Measurements from ENCODE around the gene PKN3.

Gene PKN3

GRCh38 chr9:128742401-128742800, 40.1 kb downstream of the PKN3 start:
- DNase-seq (ENCODE audit: low read depth in 2 of 2), result no peak

DNA sequence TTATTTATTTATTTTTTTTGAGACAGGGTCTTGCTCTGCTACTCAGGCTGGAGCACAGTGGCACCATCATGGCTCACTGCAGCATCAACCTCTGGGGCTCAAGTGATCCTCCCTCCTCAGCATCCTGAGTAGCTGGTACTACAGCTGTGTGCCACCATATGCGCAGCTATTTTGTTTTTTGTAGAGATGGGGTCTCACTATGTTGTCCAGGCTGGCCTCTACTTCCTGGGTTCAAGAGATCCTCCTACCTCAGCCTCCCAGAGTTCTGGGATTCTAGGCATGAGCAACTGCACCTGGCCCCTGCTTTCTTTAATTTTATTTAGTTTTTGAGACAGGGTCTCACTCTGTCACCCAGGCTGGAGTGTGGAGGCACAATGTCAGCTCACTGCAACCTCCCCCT, 41.1 kb downstream of the PKN3 start:
- DNase-seq (ENCODE audit: low read depth in 2 of 2), result no peak

DNA sequence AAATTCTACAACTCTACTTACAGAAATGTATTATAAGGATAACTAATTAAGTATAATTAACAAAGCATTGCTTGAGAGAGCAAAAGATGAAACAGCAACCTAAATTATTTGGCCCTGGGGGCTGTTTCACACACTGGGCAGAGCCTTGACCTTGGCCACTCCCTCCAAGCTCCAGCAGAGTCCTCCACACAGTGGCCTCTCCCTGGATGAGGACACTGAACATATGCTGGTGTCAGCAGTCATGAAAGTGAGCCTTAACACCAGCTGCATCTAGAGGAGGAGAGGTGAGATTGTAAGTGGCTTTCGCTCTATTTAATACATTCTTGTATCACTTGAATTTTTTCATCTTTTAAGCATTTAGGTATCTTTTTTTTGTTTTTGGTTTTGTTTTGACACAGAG, 44.9 kb downstream of the PKN3 start:
- no peak for DNase-seq (ENCODE audit: low read depth in 2 of 2)

- no peak for DNase-seq (ENCODE audit: low read depth in 2 of 2)
These were observed 48.8 kb downstream of the PKN3 start for GRCh38 chr9:128750926-128751595.

GRCh38 chr9:128753627-128754026, 51.3 kb downstream of the PKN3 start:
- DNase-seq (ENCODE audit: low read depth in 2 of 2), result no peak

- no peak for DNase-seq (ENCODE audit: low read depth in 2 of 2)
These were observed 55.3 kb downstream of the PKN3 start for GRCh38 chr9:128757602-128758001.

DNA sequence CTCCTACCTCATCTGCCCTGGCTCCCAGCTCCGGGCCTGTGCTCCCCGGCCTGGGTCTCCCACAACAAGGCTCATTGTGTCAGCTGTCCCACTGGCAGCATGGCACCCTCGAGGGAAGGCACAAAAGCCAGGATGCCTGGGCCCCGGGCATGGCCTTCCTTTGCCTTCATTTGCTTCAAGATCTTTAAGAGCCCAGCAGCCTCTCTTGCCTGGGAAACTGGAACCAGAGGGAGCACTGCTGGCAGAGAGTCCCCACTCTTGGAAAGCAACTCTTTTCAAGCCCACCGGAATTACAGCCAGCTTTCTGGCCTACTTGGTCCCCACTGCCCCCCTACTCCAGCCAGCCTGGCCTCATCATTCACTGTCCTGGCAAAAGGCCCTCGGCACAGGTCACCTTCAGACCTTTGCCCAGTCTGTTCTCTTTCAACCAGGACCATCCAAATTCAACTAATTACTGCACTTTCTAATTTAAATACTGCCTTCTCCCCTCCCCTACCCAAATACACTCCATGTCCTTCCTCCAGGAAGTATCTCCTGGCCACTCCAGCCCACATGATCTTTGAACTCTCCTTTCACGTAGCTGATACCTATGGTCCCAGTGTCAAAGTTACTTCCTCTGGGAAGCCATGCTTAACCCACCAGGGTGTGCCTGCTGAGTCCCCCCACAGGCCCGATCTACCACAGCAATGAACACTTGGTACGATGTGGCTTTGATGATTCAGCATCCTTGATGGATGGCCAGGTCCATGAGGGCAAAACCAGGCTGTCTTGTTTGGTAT, 60.6 kb downstream of the PKN3 start:
- DNase-seq (ENCODE audit: low read depth in 2 of 2), result no peak

GRCh38 chr9:128764361-128764760, 62.1 kb downstream of the PKN3 start:
- DNase-seq (ENCODE audit: low read depth in 2 of 2), result no peak

- no peak for DNase-seq (ENCODE audit: low read depth in 2 of 2)
These were observed 63.2 kb downstream of the PKN3 start for GRCh38 chr9:128765499-128765898.

GRCh38 chr9:128768606-128769005, 66.3 kb downstream of the PKN3 start:
- DNase-seq (ENCODE audit: low read depth in 2 of 2), result no peak
